Adrenal gland (tissue), 12 donors: ENCODE results near the gene DPEP1. TPM values are rescaled to one million over a fixed set of nuclear protein-coding genes. Genes with fewer than 3 reads are reported as not detected.

Experiments
- DNase-seq, 7 donors: peaks; one replicate each; pipeline ENCODE4 v3.0.0-alpha.2; 2019 to 2020
- H3K27ac ChIP-seq, 5 donors: fragments of 200-600 bp; sonication (generic) in 4 of 5; 1 replicate in 3 of 5; 2 replicates in 2 of 5; pipeline versions ENCODE4 v1.5.1 to v1.8.0; 2016 to 2020; ENCODE audit warnings: mild to moderate bottlenecking in 1 of 5
- H3K27me3 ChIP-seq: fragments of 200-600 bp; 2 replicates; pipeline ENCODE4 v1.8.0; 2021
- H3K36me3 ChIP-seq, 2 donors: fragments of 200-600 bp; replicated peaks in 1 of 2; 1 replicate in 1 of 2; 2 replicates in 1 of 2; pipeline versions ENCODE4 v1.5.1 to v1.8.0; 2018 to 2022
- H3K4me1 ChIP-seq, 2 donors: fragments of 200-600 bp; replicated peaks in 1 of 2; 1 replicate in 1 of 2; 2 replicates in 1 of 2; pipeline versions ENCODE4 v1.5.1 to v1.8.0; 2018 to 2021
- H3K4me3 ChIP-seq, 4 donors: fragments of 200-600 bp; sonication (generic) in 3 of 4; one replicate each; pipeline ENCODE4 v1.5.1; 2016 to 2018
- H3K9me3 ChIP-seq, 3 donors: fragments of 200-600 bp; sonication (generic) in 1 of 3; replicated peaks in 1 of 3; 1 replicate in 2 of 3; 2 replicates in 1 of 3; pipeline versions ENCODE4 v1.5.1 to v1.8.0; 2016 to 2021
- CTCF ChIP-seq, 6 experiments: fragments of 450-650 bp in 4 of 6; fragments of 200-600 bp in 2 of 6; sonication (generic) in 1 of 6; IDR thresholded peaks; 1 replicate in 5 of 6; 2 replicates in 1 of 6; pipeline versions ENCODE4 v1.5.1 to v1.8.0; 2016 to 2021; ENCODE audit warnings: antibody characterized with exemption in 6 of 6, mild to moderate bottlenecking in 2 of 6, moderate library complexity in 1 of 6
- POLR2A ChIP-seq, 2 donors: fragments of 450-650 bp; IDR thresholded peaks; one replicate each; pipeline ENCODE4 v1.6.1; 2017; ENCODE audit warnings: antibody characterized with exemption in 2 of 2, mild to moderate bottlenecking in 2 of 2, moderate library complexity in 1 of 2
- WGBS, 4 donors: extraction: QIAGEN DNeasy Blood & Tissue Kit in 2 of 4; methylation state at CpG; one replicate each; pipeline versions ENCODE4 v1.1.5 to v1.1.7; 2013 to 2017; 5-methylcytosine and 5-hydroxymethylcytosine counted together
- intact Hi-C, 2 donors: fragments of 100-400 bp; cut with DNase I; formaldehyde crosslinking; loops; one replicate each; pipeline versions ENCODE4 v1.14.1 to v1.15.0; 2022 to 2023
- polyA plus RNA-seq, 3 donors: library from polyadenylated mRNA; stranded (reverse); fragments of 200-250 nt in 2 of 3; fragments of 350-450 nt in 1 of 3; fragmentation: Illumina TruSeq in 1 of 3; extraction: RNeasy Lipid Tissue Mini Kit (QIAGEN cat#74804) in 1 of 3; gene quantifications; one replicate each; pipeline ENCODE4 v1.2.3, GENCODE V29; 2013 to 2014
- total RNA-seq, 9 donors: library from RNA; depleted of rRNA in 4 of 9; stranded (reverse); fragments of >200 nt in 4 of 9; fragments of 120-200 nt in 1 of 9; fragmentation: NEBNext Ultra II Directional in 1 of 9; extraction: Animal tissue kit (Norgen Biotek cat#: 25700) in 1 of 9; gene quantifications; one replicate each; pipeline versions ENCODE4 v1.1.0 to v1.2.4, GENCODE V29; 2013 to 2023
- donor health status: healthy with polysubstance abuse.
- donor health status: Bipolar disorder and iron deficiency.
- donor health status: DM: yes; HTN: yes; CAD: no.
- donor health status: DM: no; HTN: no; CAD: no.
- donor health status: DM: no; HTN: no; CAD: no.
- donor health status: DM: yes; HTN: yes; CAD: no.

The DPEP1 gene
- total and polyA plus RNA-seq, 12 donors = 0.44 to 27.3 (median 4.5) TPM

DNA sequence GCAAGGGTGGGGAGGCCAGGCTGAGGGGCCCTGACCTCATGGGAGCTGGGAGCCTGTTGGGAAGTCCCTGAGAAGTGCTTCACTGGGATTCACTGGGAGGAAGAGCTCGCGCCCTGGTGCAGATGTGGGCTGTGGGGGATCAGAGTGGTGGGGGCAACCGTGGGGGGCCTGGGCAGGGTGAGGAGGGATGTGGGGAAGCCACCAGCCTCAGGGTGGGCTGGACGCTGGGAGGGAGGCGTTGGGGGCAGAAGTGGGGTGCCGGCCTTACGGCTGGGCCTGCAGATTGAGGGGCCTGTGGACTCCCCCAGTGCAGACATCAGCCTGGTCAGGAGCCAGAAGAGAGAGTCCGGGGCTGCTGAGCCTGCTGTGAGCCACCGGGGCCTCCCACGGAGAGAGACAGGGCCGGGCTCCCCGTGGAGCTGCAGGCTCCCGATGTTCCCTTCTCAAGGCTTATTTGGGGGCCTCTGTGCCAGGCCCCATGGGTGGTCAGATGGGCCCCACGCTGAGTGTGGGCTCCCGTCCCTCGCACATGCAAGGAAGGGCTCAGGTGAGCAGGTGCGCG lies 7.8 kb downstream of the DPEP1 start:
- Histone ChIP-seq H3K9me3 (no peaks in the 10 kb centered on the region), H3K36me3 (no peaks in the 10 kb centered on the region), H3K4me1 (no peaks in the 10 kb centered on the region), H3K4me3 (no peak overlapping the region), H3K27me3 (no peaks in the 10 kb centered on the region), H3K27ac (no peak overlapping the region)
- 86 to 92% (median 87%) methylated on average over 6 to 18 of the region's 18 CpGs for WGBS, 4 donors
- no peak for DNase-seq
- intact Hi-C loops = no loop called here
- TF ChIP-seq CTCF (IDR thresholded peaks at IDR 0.05) (no peak), POLR2A (IDR thresholded peaks at IDR 0.05) (no peak)

DNA sequence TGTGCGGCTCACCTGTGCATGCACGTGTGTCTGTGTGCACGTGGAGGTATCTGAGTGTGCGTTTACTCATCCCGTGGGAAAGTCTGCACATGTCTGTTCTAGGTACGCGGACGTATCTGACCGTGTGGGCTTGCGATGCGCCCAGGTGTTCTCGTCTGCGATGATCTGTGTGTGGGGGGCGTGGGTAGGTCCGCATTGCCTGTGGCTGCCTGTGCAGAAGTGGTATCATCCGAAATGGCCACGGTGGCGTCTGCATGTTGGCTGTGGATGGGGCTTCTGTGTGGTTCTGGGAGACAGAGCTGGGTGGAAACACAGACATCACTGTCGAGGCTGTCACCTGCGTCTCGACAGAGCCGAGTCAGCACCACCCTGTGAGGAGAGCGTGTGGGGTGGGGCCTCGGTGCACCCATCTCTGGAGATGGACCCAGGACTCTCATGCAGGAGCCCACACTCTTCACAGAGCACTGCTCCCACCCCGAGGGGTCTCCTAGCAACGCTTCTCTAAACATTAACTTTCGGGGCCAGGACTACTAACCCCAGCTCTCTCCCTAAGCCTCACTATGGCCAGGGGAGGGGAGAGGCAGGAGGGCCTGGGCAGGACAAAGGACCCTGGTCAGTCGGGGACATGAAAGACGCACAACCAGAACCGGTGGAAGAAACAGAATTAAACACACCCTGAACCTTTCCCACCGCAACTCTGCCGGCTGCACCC lies 8.4 kb downstream of the DPEP1 start:
- Histone ChIP-seq H3K36me3 (no peaks in the 10 kb centered on the region), H3K4me3 (no peak overlapping the region), H3K4me1 (no peaks in the 10 kb centered on the region), H3K9me3 (no peaks in the 10 kb centered on the region), H3K27me3 (no peaks in the 10 kb centered on the region), H3K27ac (no peak overlapping the region)
- TF ChIP-seq CTCF (IDR thresholded peaks at IDR 0.05) = no peak
- no peak for TF ChIP-seq POLR2A (IDR thresholded peaks at IDR 0.05)
- no peak for DNase-seq
- intact Hi-C loops = no loop called here
- WGBS, 4 donors = 84 to 91% (median 88%) methylated on average over 26 to 32 of the region's 32 CpGs

GRCh38 chr16:89623511-89624261 lies 10.2 kb downstream of the DPEP1 start:
- no peak for DNase-seq
- no peaks in the 10 kb centered on the region for H3K9me3 ChIP-seq
- no peaks in the 10 kb centered on the region for H3K27me3 ChIP-seq
- intact Hi-C loops = no loop called here
- H3K27ac ChIP-seq = no peak overlapping the region
- TF ChIP-seq POLR2A (IDR thresholded peaks at IDR 0.05) (no peak), CTCF (IDR thresholded peaks at IDR 0.05) (no peak)
- WGBS, 4 donors = 64 to 72% (median 68%) methylated on average over 28 of the region's 28 CpGs
- no peak overlapping the region for H3K4me3 ChIP-seq
- no peaks in the 10 kb centered on the region for H3K36me3 ChIP-seq
- no peaks in the 10 kb centered on the region for H3K4me1 ChIP-seq
